ENCODE results near the gene ZFP69B.

The ZFP69B gene

GRCh38 chr1:40449684-40450494 is at the start of gene ZFP69B:
Gene ZFP69B, plus strand, starts transcription at chr1:40450476. Its CDS starts 486 bp downstream, at chr1:40450962.
- DNase-seq (ENCODE audit: low read depth, low spot score), result peak; percentile 60

GRCh38 chr1:40401473-40402201 is 48.6 kb upstream of the ZFP69B start:
- no peak for DNase-seq (ENCODE audit: low read depth, low spot score)

GRCh38 chr1:40404670-40405462 is 45.4 kb upstream of the ZFP69B start:
- DNase-seq (ENCODE audit: low read depth, low spot score), result no peak

- no peak for DNase-seq (ENCODE audit: low read depth, low spot score)
Measured at GRCh38 chr1:40405812-40406211, 44.5 kb upstream of the ZFP69B start.

GRCh38 chr1:40407453-40407852 is 42.8 kb upstream of the ZFP69B start:
- no peak for DNase-seq (ENCODE audit: low read depth, low spot score)

- DNase-seq (ENCODE audit: low read depth, low spot score), result no peak
Measured at GRCh38 chr1:40409467-40409866, 40.8 kb upstream of the ZFP69B start.

GRCh38 chr1:40411294-40411693 is 39.0 kb upstream of the ZFP69B start:
- no peak for DNase-seq (ENCODE audit: low read depth, low spot score)

GRCh38 chr1:40411843-40412242 is 38.4 kb upstream of the ZFP69B start:
- no peak for DNase-seq (ENCODE audit: low read depth, low spot score)

GRCh38 chr1:40413527-40414252 is 36.6 kb upstream of the ZFP69B start:
- DNase-seq (ENCODE audit: low read depth, low spot score), result no peak

- no peak for DNase-seq (ENCODE audit: low read depth, low spot score)
Measured at GRCh38 chr1:40414331-40414730, 35.9 kb upstream of the ZFP69B start.

- no peak for DNase-seq (ENCODE audit: low read depth, low spot score)
Measured at GRCh38 chr1:40416709-40417108, 33.6 kb upstream of the ZFP69B start.

- no peak for DNase-seq (ENCODE audit: low read depth, low spot score)
Measured at GRCh38 chr1:40421431-40422384, 28.6 kb upstream of the ZFP69B start.

GRCh38 chr1:40422630-40423263 is 27.5 kb upstream of the ZFP69B start:
- no peak for DNase-seq (ENCODE audit: low read depth, low spot score)

- no peak for DNase-seq (ENCODE audit: low read depth, low spot score)
Measured at GRCh38 chr1:40423264-40423642, 27.0 kb upstream of the ZFP69B start.

- DNase-seq (ENCODE audit: low read depth, low spot score), result no peak
Measured at GRCh38 chr1:40423951-40424618, 26.2 kb upstream of the ZFP69B start.

- DNase-seq (ENCODE audit: low read depth, low spot score), result no peak
Measured at GRCh38 chr1:40425198-40425597, 25.1 kb upstream of the ZFP69B start.

- DNase-seq (ENCODE audit: low read depth, low spot score), result no peak
Measured at GRCh38 chr1:40431385-40431784, 18.9 kb upstream of the ZFP69B start.

- no peak for DNase-seq (ENCODE audit: low read depth, low spot score)
Measured at GRCh38 chr1:40432644-40433390, 17.5 kb upstream of the ZFP69B start.

GRCh38 chr1:40435471-40435870 is 14.8 kb upstream of the ZFP69B start:
- no peak for DNase-seq (ENCODE audit: low read depth, low spot score)

Data from iPS DF 19.7 (cell line).